ENCODE measurements around the gene NAA60. TPM values are rescaled to one million over a fixed set of nuclear protein-coding genes. Genes with fewer than 3 reads are reported as not detected.

The NAA60 gene
- total and polyA plus RNA-seq, 9 of the 15 experiments (the other 6 are each of a cell fraction or from before 2014, with no cell fraction given): 2.1 to 49.4 (median 10.3) TPM

- peak; percentile 88; the same call in 1 of the 2 replicates for TF ChIP-seq ZNF740 (CRISPR knock-in tag; IDR thresholded peaks at IDR 0.05)
- TF ChIP-seq ZNF740 (tag; IDR thresholded peaks at IDR 0.05): peak in 1 of 2 experiments; percentile 50; a peak in 1 of 4 replicates
- no peak for TF ChIP-seq NUFIP1 (IDR thresholded peaks at IDR 0.05; ENCODE audit: partially characterized antibody)
- TF ChIP-seq, protein P1, sequence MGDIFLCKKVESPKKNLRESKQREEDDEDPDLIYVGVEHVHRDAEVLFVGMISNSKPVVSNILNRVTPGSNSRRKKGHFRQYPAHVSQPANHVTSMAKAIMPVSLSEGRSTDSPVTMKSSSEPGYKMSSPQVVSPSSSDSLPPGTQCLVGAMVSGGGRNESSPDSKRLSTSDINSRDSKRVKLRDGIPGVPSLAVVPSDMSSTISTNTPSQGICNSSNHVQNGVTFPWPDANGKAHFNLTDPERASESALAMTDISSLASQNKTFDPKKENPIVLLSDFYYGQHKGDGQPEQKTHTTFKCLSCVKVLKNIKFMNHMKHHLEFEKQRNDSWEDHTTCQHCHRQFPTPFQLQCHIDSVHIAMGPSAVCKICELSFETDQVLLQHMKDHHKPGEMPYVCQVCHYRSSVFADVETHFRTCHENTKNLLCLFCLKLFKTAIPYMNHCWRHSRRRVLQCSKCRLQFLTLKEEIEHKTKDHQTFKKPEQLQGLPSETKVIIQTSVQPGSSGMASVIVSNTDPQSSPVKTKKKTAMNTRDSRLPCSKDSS (IDR thresholded peaks at IDR 0.05; ENCODE audit: low read depth, partially characterized antibody): no peak
- TF ChIP-seq HDAC2 (IDR thresholded peaks at IDR 0.05): no peak; the same call in 1 of the 2 replicates
- TF ChIP-seq ZFP1 (CRISPR knock-in tag; IDR thresholded peaks at IDR 0.05): no peak
- TF ChIP-seq, protein P2, sequence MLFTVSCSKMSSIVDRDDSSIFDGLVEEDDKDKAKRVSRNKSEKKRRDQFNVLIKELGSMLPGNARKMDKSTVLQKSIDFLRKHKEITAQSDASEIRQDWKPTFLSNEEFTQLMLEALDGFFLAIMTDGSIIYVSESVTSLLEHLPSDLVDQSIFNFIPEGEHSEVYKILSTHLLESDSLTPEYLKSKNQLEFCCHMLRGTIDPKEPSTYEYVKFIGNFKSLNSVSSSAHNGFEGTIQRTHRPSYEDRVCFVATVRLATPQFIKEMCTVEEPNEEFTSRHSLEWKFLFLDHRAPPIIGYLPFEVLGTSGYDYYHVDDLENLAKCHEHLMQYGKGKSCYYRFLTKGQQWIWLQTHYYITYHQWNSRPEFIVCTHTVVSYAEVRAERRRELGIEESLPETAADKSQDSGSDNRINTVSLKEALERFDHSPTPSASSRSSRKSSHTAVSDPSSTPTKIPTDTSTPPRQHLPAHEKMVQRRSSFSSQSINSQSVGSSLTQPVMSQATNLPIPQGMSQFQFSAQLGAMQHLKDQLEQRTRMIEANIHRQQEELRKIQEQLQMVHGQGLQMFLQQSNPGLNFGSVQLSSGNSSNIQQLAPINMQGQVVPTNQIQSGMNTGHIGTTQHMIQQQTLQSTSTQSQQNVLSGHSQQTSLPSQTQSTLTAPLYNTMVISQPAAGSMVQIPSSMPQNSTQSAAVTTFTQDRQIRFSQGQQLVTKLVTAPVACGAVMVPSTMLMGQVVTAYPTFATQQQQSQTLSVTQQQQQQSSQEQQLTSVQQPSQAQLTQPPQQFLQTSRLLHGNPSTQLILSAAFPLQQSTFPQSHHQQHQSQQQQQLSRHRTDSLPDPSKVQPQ (CRISPR knock-in tag; IDR thresholded peaks at IDR 0.05; ENCODE audit: borderline replicate concordance): no peak
- TF ChIP-seq ZNF197 (CRISPR knock-in tag; IDR thresholded peaks at IDR 0.05; ENCODE audit: low read depth): peak; percentile 74; the same call in 1 of the 2 replicates
- no peak for TF ChIP-seq MED1 (CRISPR knock-in tag; IDR thresholded peaks at IDR 0.05; ENCODE audit: borderline replicate concordance)
- no peak for TF ChIP-seq ZNF24 (IDR thresholded peaks at IDR 0.05)
- no peak for TF ChIP-seq SNRNP70 (optimal IDR thresholded peaks at IDR 0.05; ENCODE audit: low read depth, low read length)
- no peak for TF ChIP-seq THAP12 (CRISPR knock-in tag; IDR thresholded peaks at IDR 0.05)
- no peak for TF ChIP-seq GTF2F1 (IDR thresholded peaks at IDR 0.05; ENCODE audit: low read depth, low read length)
- no peak for TF ChIP-seq ZBTB49 (CRISPR knock-in tag; IDR thresholded peaks at IDR 0.05; ENCODE audit: borderline replicate concordance)
- no peak for TF ChIP-seq KLF6 (CRISPR knock-in tag; IDR thresholded peaks at IDR 0.05; ENCODE audit: borderline replicate concordance)
- no peak for TF ChIP-seq LEF1 (IDR thresholded peaks at IDR 0.05)
Observed at GRCh38 chr16:3457434-3458252, 14.2 kb downstream of the NAA60 start (continued).
